ENCODE data around the gene CCDC40. TPM values are rescaled to one million over a fixed set of nuclear protein-coding genes. Genes with fewer than 3 reads are reported as not detected.

CCDC40 gene
- total RNA-seq, 2 donors from 2014 or later, result 2.9 to 13.5 TPM

- DNase-seq, result no peak
- 90% methylated on average over 7 of the region's 7 CpGs for WGBS, 2 donors
- H3K36me3 ChIP-seq (replicated peaks in 1 of 2; ENCODE audit: insufficient read depth in 1 of 2, low read depth in 2 of 2), result peaks cover 8 to 48% of the 10 kb centered on the region in 2 donors
- intact Hi-C loops (cut with DNase I), result no loop called here
- H3K27me3 ChIP-seq, result no peaks in the 10 kb centered on the region
- peaks cover 13% of the 10 kb centered on the region for H3K4me1 ChIP-seq
- no peaks in the 10 kb centered on the region for H3K9me3 ChIP-seq
- TF ChIP-seq POLR2A (IDR thresholded peaks at IDR 0.05) (no peak), CTCF (IDR thresholded peaks at IDR 0.05) (no peak)
- no peak overlapping the region for H3K27ac ChIP-seq
- ATAC-seq, result no peak
- H3K4me3 ChIP-seq, result no peak overlapping the region
Observed at GRCh38 chr17:80141463-80142165, 105.2 kb downstream of the CCDC40 start.

- H3K36me3 ChIP-seq (replicated peaks in 1 of 2; ENCODE audit: insufficient read depth in 1 of 2, low read depth in 2 of 2), result peaks cover 7 to 35% of the 10 kb centered on the region in 2 donors
- H3K4me3 ChIP-seq, result no peak overlapping the region
Observed at GRCh38 chr17:80142929-80143328, 106.5 kb downstream of the CCDC40 start.

GRCh38 chr17:80145076-80146075, 108.9 kb downstream of the CCDC40 start:
- Histone ChIP-seq H3K9me3 (no peaks in the 10 kb centered on the region), H3K27ac (peak overlapping the region in 3 of 4 donors; percentile 86 to 95 (median 87)), H3K36me3 (replicated peaks in 1 of 2; ENCODE audit: insufficient read depth in 1 of 2, low read depth in 2 of 2) (peaks cover 0 to 18% of the 10 kb centered on the region in 2 donors), H3K27me3 (no peaks in the 10 kb centered on the region), H3K4me1 (peaks cover 17% of the 10 kb centered on the region), H3K4me3 (peak overlapping the region in 1 of 2 donors; percentile 87)
- TF ChIP-seq POLR2A (IDR thresholded peaks at IDR 0.05) (no peak), CTCF (IDR thresholded peaks at IDR 0.05) (no peak)
- intact Hi-C loops (cut with DNase I), result no loop called here
- ATAC-seq (no peak), DNase-seq (no peak)
- 53 to 59% methylated on average over 10 of the region's 10 CpGs for WGBS, 2 donors

More at GRCh38 chr17:80142929-80143328, 106.5 kb downstream of the CCDC40 start:
- ATAC-seq, result no peak
- Histone ChIP-seq H3K27ac (no peak overlapping the region), H3K9me3 (no peaks in the 10 kb centered on the region), H3K4me1 (peaks cover 13% of the 10 kb centered on the region), H3K27me3 (no peaks in the 10 kb centered on the region)
- 90 to 93% methylated on average over 6 of the region's 6 CpGs for WGBS, 2 donors
- intact Hi-C loops (cut with DNase I), result no loop called here
- DNase-seq, result no peak
- no peak for TF ChIP-seq CTCF (IDR thresholded peaks at IDR 0.05)
- no peak for TF ChIP-seq POLR2A (IDR thresholded peaks at IDR 0.05)

- Histone ChIP-seq H3K4me3 (peak overlapping the region; percentile 55 to 87), H3K36me3 (replicated peaks in 1 of 2; ENCODE audit: insufficient read depth in 1 of 2, low read depth in 2 of 2) (peaks cover 0 to 12% of the 10 kb centered on the region in 2 donors), H3K27ac (peak overlapping the region; percentile 75 to 95 (median 86)), H3K4me1 (peaks cover 17% of the 10 kb centered on the region), H3K9me3 (no peaks in the 10 kb centered on the region), H3K27me3 (no peaks in the 10 kb centered on the region)
- DNase-seq (peak in 2 of 4 donors; percentile 16 to 17), ATAC-seq (peak; percentile 8)
- intact Hi-C loops (cut with DNase I), result no loop called here
- 0 to 1% methylated on average over 12 to 67 of the region's 69 CpGs for WGBS, 2 donors
- TF ChIP-seq POLR2A (IDR thresholded peaks at IDR 0.05), result no peak
- no peak for TF ChIP-seq CTCF (IDR thresholded peaks at IDR 0.05)
Observed at GRCh38 chr17:80146121-80147034, 109.9 kb downstream of the CCDC40 start.

All from body of pancreas (tissue), 4 donors.